ENCODE measurements around the gene UPK2.

Gene UPK2

DNA sequence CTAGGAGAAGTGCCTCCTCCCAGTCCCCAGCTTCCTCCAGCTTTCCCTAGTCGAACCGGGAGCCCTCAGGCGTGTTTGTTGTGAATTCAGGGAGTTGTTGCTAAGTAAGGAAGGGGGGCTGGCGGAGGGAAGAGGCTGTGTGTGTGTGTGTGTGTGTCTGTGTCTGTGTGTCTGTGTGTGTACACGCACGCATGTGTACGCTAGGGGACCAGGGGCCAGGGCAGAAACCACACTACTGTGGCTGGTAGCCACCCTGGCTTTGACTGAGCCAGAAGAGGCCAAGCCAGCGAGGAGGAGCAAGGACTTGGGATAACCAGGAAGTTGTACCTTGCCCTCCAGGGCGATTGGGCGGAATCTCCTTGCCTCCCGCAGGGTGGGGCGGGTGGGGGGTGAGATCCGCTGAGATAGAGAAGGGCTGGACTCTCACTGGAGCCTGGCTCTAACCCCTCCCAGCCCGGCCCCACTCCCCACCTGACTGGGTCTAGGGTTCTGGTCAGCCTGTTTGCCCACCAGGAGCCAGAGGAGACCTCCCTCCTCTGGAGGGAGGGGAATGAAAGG, 37.9 kb upstream of the UPK2 start:
- DNase-seq: no peak

DNA sequence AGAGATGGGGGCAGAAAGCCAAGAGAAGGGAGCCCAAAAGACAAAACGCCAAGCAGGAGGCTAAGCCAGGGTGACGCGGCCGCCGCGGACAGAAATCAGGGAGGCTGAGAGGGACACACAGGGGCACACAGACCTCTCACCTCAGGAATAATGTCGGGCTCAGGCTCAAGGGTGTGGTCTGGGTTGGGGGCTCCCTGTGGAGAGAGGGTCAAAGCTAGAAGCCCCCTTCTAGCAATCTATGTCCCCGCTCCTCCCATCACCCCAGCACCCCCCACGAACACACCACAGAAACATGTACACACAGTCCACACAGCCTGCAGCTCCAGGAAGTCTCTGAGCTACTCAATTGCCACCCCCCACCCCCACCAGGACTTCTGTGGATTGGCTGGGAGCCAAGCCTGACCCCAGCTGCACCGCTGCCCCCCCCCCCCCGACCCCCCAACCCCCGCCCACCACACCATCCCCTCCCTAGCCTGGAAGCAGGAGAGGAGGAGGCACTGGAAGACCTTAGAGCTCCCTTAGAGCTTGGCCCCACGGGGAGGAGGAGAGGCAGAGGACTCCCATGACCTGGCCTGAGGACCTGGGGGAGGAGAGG, 37.3 kb upstream of the UPK2 start:
- DNase-seq: no peak

GRCh38 chr11:118921121-118921928, 34.8 kb upstream of the UPK2 start:
- no peak for DNase-seq

- no peak for DNase-seq
Measured at GRCh38 chr11:118921929-118922744, 34.0 kb upstream of the UPK2 start.

- DNase-seq: no peak
Measured at GRCh38 chr11:118922745-118923627, 33.1 kb upstream of the UPK2 start.

DNA sequence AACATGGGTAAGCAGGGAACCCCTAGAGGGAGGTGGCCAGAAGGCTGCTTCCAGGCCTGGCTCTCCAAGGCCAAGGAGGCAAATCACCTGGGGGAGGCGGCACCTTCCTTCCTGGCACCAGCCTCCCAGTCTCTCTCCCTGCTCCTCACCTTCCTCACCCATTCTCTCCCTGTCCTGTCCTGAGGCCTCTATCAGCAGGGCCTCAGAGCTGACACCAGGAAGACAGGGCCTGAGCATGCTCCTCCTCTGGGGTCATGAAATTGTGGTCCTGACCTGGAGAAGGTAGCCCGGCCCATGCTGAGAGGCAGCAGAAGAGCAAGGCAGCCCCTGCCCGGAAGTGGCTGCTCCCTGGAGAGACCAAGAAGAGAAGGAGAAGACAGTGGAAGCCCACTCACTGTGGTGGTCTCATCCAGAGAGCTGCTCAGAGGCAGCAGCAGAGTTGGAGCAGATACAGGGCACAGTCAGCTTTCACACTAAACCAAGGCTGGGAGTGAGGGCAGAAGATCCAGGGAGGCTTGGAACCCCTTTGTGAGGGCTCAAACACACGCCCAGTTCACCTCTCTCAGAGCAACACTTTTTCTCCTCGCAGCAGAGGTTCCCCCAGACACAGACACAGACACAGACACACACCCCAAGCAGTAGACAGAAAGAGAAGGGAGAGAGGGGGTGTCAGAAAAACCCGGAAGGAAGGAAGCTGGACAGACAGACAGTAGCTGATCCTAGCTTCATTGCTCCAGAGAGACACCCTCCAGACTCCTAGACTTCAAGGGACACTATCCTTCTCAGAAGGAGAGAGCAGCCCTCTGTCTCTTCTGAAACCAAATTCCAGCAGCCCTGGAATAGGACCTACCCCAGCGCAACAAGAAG, 32.1 kb upstream of the UPK2 start:
- DNase-seq: no peak

GRCh38 chr11:118924591-118925585, 31.2 kb upstream of the UPK2 start:
- DNase-seq: no peak

- no peak for DNase-seq
Measured at GRCh38 chr11:118927554-118928100, 28.5 kb upstream of the UPK2 start.

DNA sequence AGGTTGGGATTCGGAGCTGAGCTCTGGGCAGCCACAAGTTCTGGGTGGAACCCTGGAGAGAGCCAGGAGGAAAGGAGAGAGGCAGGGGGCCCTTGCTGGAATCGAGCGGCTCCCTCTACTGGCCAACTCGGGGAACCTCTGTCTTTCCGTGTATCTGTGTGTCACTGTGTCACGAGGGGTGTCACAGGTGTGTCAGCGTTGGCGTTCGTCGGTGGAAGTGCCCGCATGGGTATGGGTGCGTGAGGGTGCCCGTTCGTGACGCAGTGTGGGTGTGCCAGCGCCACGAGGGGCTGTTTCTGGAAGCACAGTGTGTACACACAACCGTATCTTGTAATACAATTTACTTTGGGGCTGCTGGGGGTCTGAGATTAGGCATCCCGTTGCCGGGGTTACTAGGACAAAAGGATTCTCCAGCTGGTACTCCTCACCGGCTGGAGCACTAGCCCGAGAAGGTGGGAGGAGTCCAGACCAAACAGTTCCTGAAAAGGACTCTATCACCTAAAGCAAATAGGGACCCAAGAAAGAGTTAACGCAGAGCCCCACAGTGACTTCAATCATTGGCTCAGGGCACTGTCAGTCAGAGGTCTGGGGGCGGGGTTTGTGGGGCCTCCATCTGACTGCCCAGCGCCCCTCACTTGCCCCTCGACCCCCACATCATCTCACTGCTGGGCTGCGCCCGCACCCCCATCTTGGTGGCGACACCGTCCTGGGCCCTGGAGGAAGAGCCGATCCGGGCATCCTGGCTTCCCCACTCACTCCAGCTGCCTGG, 27.8 kb upstream of the UPK2 start:
- DNase-seq: peak; percentile 92 to 94

- peak; percentile 41 for DNase-seq
Measured at GRCh38 chr11:118928870-118929500, 27.1 kb upstream of the UPK2 start.

- DNase-seq: peak; percentile 75 to 77
Measured at GRCh38 chr11:118929501-118930093, 26.5 kb upstream of the UPK2 start.

GRCh38 chr11:118930094-118930712, 25.9 kb upstream of the UPK2 start:
- DNase-seq: peak; percentile 85 to 89

DNA sequence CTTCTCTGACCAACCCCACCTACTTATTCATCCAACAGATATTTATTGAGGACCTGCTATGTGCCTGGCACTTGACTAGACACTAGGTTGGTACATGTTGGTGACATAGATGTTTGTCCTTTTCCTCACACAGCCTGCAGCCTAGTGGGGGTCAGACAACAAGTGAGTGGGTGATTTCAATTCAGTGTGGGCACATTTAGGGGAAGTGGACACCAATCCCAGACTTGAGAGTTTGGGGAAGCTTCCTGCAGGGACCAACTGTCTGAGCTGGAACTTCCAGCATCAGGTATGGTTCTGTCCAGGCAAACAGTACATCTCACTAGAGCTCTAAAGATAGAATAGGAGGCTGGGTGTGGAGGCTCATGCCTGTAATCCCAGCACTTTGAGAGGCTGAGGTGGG, 24.5 kb upstream of the UPK2 start:
- DNase-seq: no peak

DNA sequence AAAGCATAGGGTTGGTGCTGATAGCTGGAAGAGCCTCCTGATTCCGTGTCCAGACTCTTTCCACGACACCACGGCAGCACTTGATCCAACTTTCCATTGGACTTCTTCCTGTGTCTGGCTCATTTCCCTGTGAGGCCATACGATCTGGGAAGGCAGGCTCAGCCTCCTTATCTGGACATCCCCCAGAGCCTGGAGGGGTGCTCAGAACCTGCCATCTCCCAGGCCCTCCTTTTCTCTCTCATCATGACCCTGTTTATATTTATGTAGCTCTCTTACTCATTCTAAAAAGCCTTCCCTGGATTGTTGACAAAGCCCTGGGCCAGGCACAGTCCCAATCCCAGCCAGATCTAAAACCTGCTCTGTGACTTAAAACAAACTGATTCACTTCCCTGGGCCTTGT, 22.6 kb upstream of the UPK2 start:
- DNase-seq: no peak

- DNase-seq: no peak
Measured at GRCh38 chr11:118935376-118935775, 20.7 kb upstream of the UPK2 start.

DNA sequence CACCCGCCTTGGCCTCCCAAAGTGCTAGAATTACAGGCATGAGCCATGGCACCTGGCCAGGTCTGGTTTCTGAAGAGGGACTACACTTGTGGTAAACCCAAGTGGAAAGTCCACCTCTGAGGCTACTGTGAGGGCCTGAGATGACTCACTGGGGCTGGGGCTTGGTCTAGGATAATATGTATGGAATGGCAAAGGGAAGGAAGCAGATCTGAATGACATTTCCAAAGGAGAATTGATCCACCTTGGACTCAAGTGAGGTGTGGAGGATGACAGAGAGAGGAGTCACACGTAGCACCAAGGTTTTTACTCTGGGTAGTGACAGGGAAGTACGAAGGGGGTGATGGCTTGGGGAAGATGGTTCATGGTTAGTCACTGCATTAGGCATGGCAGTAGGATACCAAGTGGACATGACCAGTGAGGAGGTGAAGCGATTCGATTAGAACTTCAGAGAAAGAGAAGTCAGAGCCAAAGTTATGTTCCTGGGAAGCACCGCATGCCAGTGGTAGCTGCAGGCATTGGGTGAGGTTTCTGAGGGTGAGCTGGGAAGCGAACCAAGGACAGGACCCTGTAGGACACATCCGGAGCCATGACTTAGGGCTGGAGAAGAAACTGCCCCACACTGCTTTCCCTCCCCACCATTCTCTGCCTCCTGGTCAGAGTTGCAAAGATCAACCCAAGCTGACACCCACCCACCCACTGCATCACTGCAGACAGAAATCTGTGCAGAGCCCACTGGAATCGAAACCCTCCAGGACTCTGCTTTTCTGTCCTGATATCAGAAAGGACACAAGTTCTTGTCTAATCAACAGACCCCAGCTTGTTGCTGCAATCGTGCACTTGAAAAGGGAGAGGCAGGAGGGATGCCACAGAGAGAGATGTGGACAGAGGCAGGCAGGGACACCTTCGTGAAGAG, 17.4 kb upstream of the UPK2 start:
- no peak for DNase-seq

All from activated CD4-positive, alpha-beta T cell treated with anti-CD3 and anti-CD28 coated beads, Interleukin-2, amount 50 U/mL, for 4 hours (primary cell).